Neutrophil (primary cell): ENCODE results near the gene TBC1D5.

Source experiments
- H3K27ac ChIP-seq: fragments of 200-600 bp; sonication (generic); 2 replicates; pipeline ENCODE4 v1.5.1; 2016; ENCODE audit warnings: mild to moderate bottlenecking, moderate library complexity
- H3K27me3 ChIP-seq: fragments of 200-600 bp; sonication (generic); 2 replicates; pipeline ENCODE4 v1.6.0; 2016; ENCODE audit warnings: mild to moderate bottlenecking
- H3K36me3 ChIP-seq: fragments of 200-600 bp; sonication (generic); 2 replicates; pipeline ENCODE4 v1.5.1; 2017
- H3K4me1 ChIP-seq, 2 experiments: fragments of 200-600 bp in 1 of 2; sonication (generic) in 1 of 2; 1 replicate in 1 of 2; 2 replicates in 1 of 2; pipeline versions ENCODE4 v1.5.1 to v1.6.1; 2013 to 2016; ENCODE audit warnings: low read depth in 1 of 2, low read length in 1 of 2, mild to moderate bottlenecking in 1 of 2, moderate library complexity in 1 of 2; ENCODE audit not compliant: control insufficient read depth in 1 of 2, insufficient read depth in 1 of 2
- H3K4me3 ChIP-seq, 2 experiments: fragments of 200-600 bp in 1 of 2; sonication (generic) in 1 of 2; 1 replicate in 1 of 2; 2 replicates in 1 of 2; pipeline ENCODE4 v1.5.1; 2013 to 2016; ENCODE audit warnings: low read depth in 1 of 2, low read length in 1 of 2, mild to moderate bottlenecking in 1 of 2, moderate library complexity in 1 of 2
- H3K9me3 ChIP-seq: fragments of 200-600 bp; sonication (generic); 2 replicates; pipeline ENCODE4 v1.5.1; 2016
- TF ChIP-seq, protein P1 (sequence below): fragments of 200-600 bp; sonication (generic); IDR thresholded peaks from 2 replicates; pipeline ENCODE4 v1.5.1; 2016; ENCODE audit warnings: antibody characterized with exemption

Gene TBC1D5

DNA sequence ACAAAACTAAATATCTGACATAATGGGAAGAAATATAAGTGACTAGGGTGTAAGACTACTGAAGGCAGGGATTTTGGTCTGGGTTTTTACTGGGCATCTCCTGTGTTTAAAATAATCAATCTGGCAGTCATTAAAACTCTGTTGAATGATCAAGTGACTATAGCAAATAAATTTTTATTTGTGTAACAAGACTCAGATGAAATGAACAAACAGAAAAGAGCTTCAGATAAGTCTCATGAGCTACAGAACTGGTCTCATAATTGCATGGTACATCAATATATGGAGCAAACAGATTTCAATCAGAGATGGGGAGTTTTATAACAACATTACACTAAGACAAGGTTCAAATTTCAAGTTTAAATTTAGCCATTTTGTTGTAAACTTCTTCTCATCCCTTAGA is 485.2 kb downstream of the TBC1D5 start:
- Histone ChIP-seq H3K4me1 (no peaks in the 10 kb centered on the region), H3K4me3 (no peak overlapping the region), H3K27me3 (no peaks in the 10 kb centered on the region), H3K27ac (no peak overlapping the region), H3K36me3 (no peaks in the 10 kb centered on the region), H3K9me3 (no peaks in the 10 kb centered on the region)
- TF ChIP-seq, protein P1, sequence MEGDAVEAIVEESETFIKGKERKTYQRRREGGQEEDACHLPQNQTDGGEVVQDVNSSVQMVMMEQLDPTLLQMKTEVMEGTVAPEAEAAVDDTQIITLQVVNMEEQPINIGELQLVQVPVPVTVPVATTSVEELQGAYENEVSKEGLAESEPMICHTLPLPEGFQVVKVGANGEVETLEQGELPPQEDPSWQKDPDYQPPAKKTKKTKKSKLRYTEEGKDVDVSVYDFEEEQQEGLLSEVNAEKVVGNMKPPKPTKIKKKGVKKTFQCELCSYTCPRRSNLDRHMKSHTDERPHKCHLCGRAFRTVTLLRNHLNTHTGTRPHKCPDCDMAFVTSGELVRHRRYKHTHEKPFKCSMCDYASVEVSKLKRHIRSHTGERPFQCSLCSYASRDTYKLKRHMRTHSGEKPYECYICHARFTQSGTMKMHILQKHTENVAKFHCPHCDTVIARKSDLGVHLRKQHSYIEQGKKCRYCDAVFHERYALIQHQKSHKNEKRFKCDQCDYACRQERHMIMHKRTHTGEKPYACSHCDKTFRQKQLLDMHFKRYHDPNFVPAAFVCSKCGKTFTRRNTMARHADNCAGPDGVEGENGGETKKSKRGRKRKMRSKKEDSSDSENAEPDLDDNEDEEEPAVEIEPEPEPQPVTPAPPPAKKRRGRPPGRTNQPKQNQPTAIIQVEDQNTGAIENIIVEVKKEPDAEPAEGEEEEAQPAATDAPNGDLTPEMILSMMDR = no peak

DNA sequence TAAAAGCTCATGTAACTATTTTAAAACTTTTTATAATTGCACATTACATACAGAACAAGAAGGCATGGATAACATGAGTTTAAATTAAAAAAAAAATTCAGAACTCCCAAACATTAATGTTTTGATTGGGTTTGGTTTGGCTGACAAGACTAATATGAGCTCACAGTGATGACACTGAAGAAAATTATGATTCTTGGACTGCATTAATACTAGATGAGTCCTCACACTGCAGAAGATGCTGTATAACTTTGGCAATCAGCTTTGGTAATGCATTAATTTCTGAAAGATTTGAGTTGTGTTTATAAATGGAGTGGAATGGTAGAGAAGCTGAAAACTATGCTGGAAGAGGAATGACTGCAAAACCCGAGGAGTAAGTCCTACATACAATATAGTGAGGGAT is 498.8 kb downstream of the TBC1D5 start:
- no peaks in the 10 kb centered on the region for H3K4me1 ChIP-seq
- TF ChIP-seq, protein P1 = no peak
- no peak overlapping the region for H3K27ac ChIP-seq
- no peaks in the 10 kb centered on the region for H3K27me3 ChIP-seq
- H3K36me3 ChIP-seq = no peaks in the 10 kb centered on the region
- H3K4me3 ChIP-seq = no peak overlapping the region
- H3K9me3 ChIP-seq = no peaks in the 10 kb centered on the region

DNA sequence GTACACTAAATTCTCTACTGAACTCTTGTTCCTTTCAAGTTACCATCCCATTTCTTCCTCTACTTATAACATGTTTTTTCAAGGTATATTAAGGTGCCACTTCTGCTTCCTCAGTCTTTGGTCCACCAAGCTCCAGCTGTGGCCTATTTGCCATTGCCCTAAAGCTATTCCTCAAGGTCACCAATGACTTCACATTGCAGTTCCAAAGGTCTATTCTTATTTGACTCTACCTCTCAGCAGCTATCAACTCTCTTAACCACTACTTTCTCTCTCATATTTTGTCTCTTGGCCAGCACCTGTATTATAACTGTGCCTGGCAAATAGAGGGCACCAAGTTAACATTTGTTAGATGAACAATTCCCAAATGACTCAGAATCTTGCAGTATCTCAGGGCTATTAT is 503.0 kb downstream of the TBC1D5 start:
- Histone ChIP-seq H3K4me1 (peaks cover 0 to 3% of the 10 kb centered on the region in 2 experiments), H3K9me3 (no peaks in the 10 kb centered on the region), H3K27me3 (no peaks in the 10 kb centered on the region), H3K4me3 (no peak overlapping the region), H3K27ac (no peak overlapping the region), H3K36me3 (peaks cover 15% of the 10 kb centered on the region)
- TF ChIP-seq, protein P1 = no peak

DNA sequence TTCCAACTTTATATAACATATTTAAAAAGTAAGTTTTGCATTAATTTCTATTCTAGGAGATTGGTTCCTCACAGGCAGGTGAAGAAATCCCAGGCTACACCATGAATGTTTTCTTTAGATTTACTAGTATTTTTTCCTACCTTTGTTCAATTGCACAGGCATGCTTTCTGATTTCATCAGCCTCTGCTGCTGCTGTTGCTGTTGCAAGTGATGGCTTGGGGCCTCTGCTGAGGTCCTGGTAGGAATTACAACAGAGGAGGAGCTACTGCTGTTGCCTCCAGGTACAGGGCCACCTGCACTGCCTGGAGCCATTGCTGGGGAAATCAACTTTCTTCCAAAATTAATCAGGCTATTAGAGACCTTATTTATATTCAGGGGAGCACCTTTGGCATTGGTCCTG is 504.4 kb downstream of the TBC1D5 start:
- TF ChIP-seq, protein P1 = no peak
- no peaks in the 10 kb centered on the region for H3K9me3 ChIP-seq
- no peaks in the 10 kb centered on the region for H3K27me3 ChIP-seq
- H3K4me3 ChIP-seq = no peak overlapping the region
- H3K36me3 ChIP-seq = peaks cover 15% of the 10 kb centered on the region
- peaks cover 0 to 3% of the 10 kb centered on the region in 2 experiments for H3K4me1 ChIP-seq
- H3K27ac ChIP-seq = no peak overlapping the region

- H3K4me1 ChIP-seq = peaks cover 0 to 3% of the 10 kb centered on the region in 2 experiments
- TF ChIP-seq, protein P1 = no peak
- no peaks in the 10 kb centered on the region for H3K9me3 ChIP-seq
- no peaks in the 10 kb centered on the region for H3K27me3 ChIP-seq
- H3K36me3 ChIP-seq = peaks cover 15% of the 10 kb centered on the region
- H3K27ac ChIP-seq = no peak overlapping the region
- H3K4me3 ChIP-seq = no peak overlapping the region
Measured at GRCh38 chr3:17235310-17235709, 507.1 kb downstream of the TBC1D5 start.

- no peaks in the 10 kb centered on the region for H3K27me3 ChIP-seq
- H3K9me3 ChIP-seq = no peaks in the 10 kb centered on the region
- TF ChIP-seq, protein P1 = no peak
- peaks cover 15% of the 10 kb centered on the region for H3K36me3 ChIP-seq
- H3K27ac ChIP-seq = no peak overlapping the region
- peaks cover 0 to 3% of the 10 kb centered on the region in 2 experiments for H3K4me1 ChIP-seq
- no peak overlapping the region for H3K4me3 ChIP-seq
Measured at GRCh38 chr3:17234382-17234781, 508.0 kb downstream of the TBC1D5 start.
